ENCODE data around the gene EID2B. TPM values are rescaled to one million over a fixed set of nuclear protein-coding genes. Genes with fewer than 3 reads are reported as not detected.

Gene EID2B
- total and polyA plus RNA-seq, 9 of the 15 experiments (the other 6 are each of a cell fraction or from before 2014, with no cell fraction given): 2.8 to 8.8 (median 4.8) TPM

DNA sequence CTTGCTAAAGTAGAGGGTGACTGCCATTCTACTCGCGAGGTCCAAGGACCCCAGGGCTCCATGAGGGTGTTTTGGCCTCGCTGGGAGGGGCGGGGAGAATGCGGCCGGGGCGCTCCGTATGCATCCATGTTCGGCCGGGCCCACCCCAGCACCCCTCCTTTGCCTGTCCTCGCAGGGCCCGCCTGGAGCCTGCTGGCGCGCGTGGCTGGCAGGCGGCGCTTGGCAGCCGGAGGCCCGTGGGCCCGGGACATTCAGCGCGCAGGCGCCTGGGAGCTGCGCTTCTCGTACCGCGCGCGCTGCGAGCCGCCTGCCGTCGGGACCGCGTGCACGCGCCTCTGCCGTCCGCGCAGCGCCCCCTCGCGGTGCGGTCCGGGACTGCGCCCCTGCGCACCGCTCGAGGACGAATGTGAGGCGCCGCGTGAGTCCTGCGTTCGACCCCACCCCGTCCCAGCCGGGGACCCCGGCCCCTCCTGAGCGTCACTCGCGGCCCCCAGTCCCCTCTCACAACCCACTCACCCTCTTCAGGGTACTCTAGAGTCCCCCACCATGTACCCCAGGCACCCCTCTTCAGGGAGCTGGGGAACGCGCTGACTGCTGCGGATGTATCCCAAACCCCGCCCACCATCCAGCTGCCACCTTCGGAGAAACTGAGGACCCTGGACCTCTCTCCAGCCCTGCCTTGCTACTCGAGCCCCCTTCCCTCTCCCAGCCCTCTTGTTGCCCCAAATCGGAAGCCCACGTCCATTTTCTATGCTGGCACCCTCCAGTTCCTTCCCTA is 29.8 kb downstream of the EID2B start (continued):
- no peak for TF ChIP-seq SNIP1 (IDR thresholded peaks at IDR 0.05; ENCODE audit: low read depth)
- TF ChIP-seq RB1 (IDR thresholded peaks at IDR 0.05; ENCODE audit: low read depth): peak; percentile 98
- peak; percentile 88 for TF ChIP-seq FUS (optimal IDR thresholded peaks at IDR 0.05; ENCODE audit: low read depth, low read length)
- TF ChIP-seq SUPT5H (IDR thresholded peaks at IDR 0.05): no peak
- peak; percentile 90; the same call in 1 of the 2 replicates for TF ChIP-seq ESRRA (IDR thresholded peaks at IDR 0.05; ENCODE audit: borderline replicate concordance, low read depth)
- TF ChIP-seq GABPA (tag; conservative IDR thresholded peaks at IDR 0.05; ENCODE audit: low read depth): no peak
- no peak for TF ChIP-seq TSHZ1 (CRISPR knock-in tag; IDR thresholded peaks at IDR 0.05)
- peak; percentile 99 for TF ChIP-seq KAT7 (CRISPR knock-in tag; IDR thresholded peaks at IDR 0.05; ENCODE audit: borderline replicate concordance)
- TF ChIP-seq RAD21 (CRISPR knock-in tag; conservative IDR thresholded peaks at IDR 0.05 in 1 of 2, IDR thresholded peaks at IDR 0.05 in 1 of 2): peak; percentile 35 to 64; a peak in 3 of 4 replicates
- TF ChIP-seq, protein P1, sequence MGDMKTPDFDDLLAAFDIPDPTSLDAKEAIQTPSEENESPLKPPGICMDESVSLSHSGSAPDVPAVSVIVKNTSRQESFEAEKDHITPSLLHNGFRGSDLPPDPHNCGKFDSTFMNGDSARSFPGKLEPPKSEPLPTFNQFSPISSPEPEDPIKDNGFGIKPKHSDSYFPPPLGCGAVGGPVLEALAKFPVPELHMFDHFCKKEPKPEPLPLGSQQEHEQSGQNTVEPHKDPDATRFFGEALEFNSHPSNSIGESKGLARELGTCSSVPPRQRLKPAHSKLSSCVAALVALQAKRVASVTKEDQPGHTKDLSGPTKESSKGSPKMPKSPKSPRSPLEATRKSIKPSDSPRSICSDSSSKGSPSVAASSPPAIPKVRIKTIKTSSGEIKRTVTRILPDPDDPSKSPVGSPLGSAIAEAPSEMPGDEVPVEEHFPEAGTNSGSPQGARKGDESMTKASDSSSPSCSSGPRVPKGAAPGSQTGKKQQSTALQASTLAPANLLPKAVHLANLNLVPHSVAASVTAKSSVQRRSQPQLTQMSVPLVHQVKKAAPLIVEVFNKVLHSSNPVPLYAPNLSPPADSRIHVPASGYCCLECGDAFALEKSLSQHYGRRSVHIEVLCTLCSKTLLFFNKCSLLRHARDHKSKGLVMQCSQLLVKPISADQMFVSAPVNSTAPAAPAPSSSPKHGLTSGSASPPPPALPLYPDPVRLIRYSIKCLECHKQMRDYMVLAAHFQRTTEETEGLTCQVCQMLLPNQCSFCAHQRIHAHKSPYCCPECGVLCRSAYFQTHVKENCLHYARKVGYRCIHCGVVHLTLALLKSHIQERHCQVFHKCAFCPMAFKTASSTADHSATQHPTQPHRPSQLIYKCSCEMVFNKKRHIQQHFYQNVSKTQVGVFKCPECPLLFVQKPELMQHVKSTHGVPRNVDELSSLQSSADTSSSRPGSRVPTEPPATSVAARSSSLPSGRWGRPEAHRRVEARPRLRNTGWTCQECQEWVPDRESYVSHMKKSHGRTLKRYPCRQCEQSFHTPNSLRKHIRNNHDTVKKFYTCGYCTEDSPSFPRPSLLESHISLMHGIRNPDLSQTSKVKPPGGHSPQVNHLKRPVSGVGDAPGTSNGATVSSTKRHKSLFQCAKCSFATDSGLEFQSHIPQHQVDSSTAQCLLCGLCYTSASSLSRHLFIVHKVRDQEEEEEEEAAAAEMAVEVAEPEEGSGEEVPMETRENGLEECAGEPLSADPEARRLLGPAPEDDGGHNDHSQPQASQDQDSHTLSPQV (IDR thresholded peaks at IDR 0.05): peak; percentile 98
- TF ChIP-seq NRF1 (conservative IDR thresholded peaks at IDR 0.05 in 1 of 2, IDR thresholded peaks at IDR 0.05 in 1 of 2): peak; percentile 92 to 93
- peak; percentile 62; the same call in 1 of the 2 replicates for TF ChIP-seq SP1 (CRISPR knock-in tag; IDR thresholded peaks at IDR 0.05)
- TF ChIP-seq RBFOX2 (IDR thresholded peaks at IDR 0.05; ENCODE audit: low read depth, low read length): peak; percentile 63; the same call in 1 of the 2 replicates
- TF ChIP-seq ELF2 (CRISPR knock-in tag; IDR thresholded peaks at IDR 0.05): 0 out of 2 replicates have a peak, but pooled peaks have one; percentile 18
- peak; percentile 95 for TF ChIP-seq ZBTB1 (CRISPR knock-in tag; IDR thresholded peaks at IDR 0.05; ENCODE audit: borderline replicate concordance, low read depth)
- TF ChIP-seq, protein P2, sequence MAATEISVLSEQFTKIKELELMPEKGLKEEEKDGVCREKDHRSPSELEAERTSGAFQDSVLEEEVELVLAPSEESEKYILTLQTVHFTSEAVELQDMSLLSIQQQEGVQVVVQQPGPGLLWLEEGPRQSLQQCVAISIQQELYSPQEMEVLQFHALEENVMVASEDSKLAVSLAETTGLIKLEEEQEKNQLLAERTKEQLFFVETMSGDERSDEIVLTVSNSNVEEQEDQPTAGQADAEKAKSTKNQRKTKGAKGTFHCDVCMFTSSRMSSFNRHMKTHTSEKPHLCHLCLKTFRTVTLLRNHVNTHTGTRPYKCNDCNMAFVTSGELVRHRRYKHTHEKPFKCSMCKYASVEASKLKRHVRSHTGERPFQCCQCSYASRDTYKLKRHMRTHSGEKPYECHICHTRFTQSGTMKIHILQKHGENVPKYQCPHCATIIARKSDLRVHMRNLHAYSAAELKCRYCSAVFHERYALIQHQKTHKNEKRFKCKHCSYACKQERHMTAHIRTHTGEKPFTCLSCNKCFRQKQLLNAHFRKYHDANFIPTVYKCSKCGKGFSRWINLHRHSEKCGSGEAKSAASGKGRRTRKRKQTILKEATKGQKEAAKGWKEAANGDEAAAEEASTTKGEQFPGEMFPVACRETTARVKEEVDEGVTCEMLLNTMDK (IDR thresholded peaks at IDR 0.05; ENCODE audit: borderline replicate concordance, insufficient read depth, low read depth, low read length, poor library complexity, severe bottlenecking): peak; percentile 85
- peak; percentile 97 for TF ChIP-seq IRF2 (CRISPR knock-in tag; IDR thresholded peaks at IDR 0.05)
